Dendritic cell treated with granulocyte-macrophage colony-stimulating factor and Interleukin-4, amounts not matched to agents 40 ng/mL and 50 ng/mL, for 4 days (primary cell): ENCODE measurements around the gene PLEKHM1.

Experiments
- H3K27ac Mint-ChIP-seq: one replicate; pipeline ENCODE4 v1.8.0; 2022; ENCODE audit warnings: mild to moderate bottlenecking, mixed read lengths
- H3K27me3 Mint-ChIP-seq: one replicate; pipeline ENCODE4 v1.8.0; 2022; ENCODE audit warnings: mild to moderate bottlenecking, mixed read lengths
- H3K36me3 Mint-ChIP-seq: one replicate; pipeline ENCODE4 v1.8.0; 2022; ENCODE audit warnings: low read depth, mixed read lengths
- H3K4me1 Mint-ChIP-seq: one replicate; pipeline ENCODE4 v1.8.0; 2022; ENCODE audit warnings: low read depth, mixed read lengths
- H3K4me3 Mint-ChIP-seq: one replicate; pipeline ENCODE4 v1.8.0; 2022; ENCODE audit warnings: mild to moderate bottlenecking, moderate library complexity, mixed read lengths
- H3K9me3 Mint-ChIP-seq: one replicate; pipeline ENCODE4 v1.8.0; 2022; ENCODE audit warnings: mixed read lengths
- intact Hi-C: fragments of 100-400 bp; cut with micrococcal nuclease; formaldehyde crosslinking; loops from one replicate; pipeline ENCODE4 v1.15.0; 2022

PLEKHM1 gene

DNA sequence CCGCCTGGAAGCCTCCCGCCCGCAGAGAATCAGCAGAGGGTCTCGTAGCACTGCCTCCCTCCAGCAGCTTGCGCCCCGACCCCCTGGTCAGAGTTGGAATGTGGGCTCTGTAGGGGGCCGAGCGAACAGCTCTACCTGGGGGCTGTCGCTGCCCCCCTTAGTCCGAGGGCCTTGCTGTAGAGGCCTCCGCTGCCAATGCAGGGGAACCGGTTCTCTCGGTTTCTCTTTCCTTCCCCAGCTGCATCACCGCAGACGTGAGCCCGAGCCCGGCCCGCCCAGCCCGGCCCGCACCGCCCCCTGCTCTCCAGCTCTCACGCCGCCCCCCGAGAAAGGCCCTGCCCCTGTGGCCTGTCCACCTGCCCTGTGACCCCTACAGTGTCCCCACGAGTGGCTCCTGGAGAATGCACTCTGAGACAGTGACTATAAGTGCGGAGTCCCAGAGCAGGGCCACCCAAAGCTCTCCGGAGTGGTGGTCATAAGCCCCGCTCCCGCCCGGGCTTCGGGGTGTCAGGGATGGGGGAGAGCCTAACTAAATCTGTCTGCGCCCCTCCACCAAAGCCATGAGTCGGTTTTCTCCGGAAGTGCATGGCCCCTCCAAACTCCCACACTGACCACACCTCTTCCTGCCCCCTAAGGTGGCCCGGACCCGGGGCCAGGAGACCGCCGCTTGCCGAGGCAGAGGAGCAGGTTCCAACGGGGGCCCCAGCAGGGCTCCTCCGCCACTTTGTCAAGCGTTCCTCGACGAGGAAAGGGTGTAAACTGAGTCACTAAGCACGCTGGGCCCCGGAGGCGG is 59.6 kb downstream of the PLEKHM1 start:
- Mint-ChIP-seq H3K4me3 (peak overlapping the region; percentile 94), H3K27ac (peak overlapping the region; percentile 91), H3K27me3 (no peaks in the 10 kb centered on the region), H3K9me3 (no peaks in the 10 kb centered on the region), H3K36me3 (peaks cover 82% of the 10 kb centered on the region), H3K4me1 (peaks cover 74% of the 10 kb centered on the region)
- intact Hi-C loops: no loop called here

DNA sequence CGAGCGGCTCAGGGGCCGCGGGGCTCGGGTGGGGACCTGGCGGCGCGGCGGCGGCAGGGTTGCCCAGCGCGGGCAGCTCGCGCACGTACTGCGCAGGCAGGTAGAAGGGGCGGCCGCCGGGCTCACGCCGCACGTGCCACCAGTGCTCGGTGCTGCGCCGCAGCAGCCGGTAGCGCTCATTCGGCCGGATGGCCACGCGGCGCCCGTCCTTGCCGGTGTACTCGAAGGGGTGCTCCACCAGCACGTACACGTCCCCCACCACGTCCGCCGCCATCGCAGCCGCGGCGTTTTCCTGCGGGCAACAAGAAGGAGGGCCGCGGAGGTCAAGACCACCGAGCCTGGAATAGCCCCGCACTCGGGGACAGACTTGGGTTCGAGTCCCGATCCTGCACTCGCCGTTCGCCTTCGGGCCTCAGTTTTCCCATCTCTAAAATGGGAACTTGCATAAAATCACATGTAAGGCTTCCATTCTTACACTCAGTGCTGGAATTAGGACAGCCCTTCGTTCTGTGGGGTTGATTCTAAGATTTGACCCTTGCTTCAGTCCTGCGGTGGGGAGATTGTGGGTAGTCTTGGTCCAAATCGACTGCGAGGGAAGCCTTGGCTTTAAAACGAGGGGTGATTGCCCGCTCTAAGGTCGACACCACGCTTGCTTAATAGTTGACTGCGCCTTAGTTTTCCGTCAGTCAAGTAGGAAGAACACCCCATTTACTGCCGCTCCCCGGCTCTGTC is 60.3 kb downstream of the PLEKHM1 start:
- H3K9me3 Mint-ChIP-seq: no peaks in the 10 kb centered on the region
- peaks cover 81% of the 10 kb centered on the region for H3K36me3 Mint-ChIP-seq
- H3K27me3 Mint-ChIP-seq: no peaks in the 10 kb centered on the region
- intact Hi-C loops: no loop called here
- peak overlapping the region; percentile 91 for H3K27ac Mint-ChIP-seq
- H3K4me3 Mint-ChIP-seq: peak overlapping the region; percentile 94
- H3K4me1 Mint-ChIP-seq: peaks cover 75% of the 10 kb centered on the region

DNA sequence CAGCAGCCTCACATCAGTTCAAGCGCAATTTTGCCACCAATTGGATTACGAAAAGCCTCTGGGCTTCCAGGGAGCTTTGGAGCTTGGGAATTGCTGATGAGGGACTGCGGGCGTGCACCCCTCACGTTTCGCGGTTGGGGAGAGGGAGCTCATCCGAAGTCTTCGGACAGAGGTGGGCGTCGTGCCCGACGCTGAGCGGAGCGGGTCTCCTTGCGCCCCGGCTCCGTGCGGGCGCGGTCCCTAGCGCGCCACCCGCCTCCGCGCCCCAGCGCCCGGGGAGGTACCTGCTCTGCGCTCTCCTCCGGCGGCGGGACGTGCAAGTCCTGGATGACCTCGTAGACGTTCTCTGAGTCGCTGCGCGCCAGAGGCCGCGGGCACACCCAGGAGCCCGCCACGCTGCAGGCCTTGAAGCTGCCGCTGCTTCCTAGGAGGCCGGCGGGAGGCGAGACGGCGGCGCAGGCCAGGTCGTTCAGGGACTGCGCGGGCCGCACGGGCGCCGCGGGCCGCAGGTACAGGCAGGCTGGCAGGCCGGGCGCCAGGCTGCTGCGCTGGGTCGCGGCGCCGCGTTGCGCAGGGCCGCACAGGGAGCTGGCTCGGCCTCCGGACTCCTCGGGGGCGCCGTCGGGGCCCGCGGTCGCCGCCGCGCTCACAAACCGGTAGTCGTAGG is 61.0 kb downstream of the PLEKHM1 start:
- H3K27ac Mint-ChIP-seq: peak overlapping the region; percentile 87
- peaks cover 77% of the 10 kb centered on the region for H3K4me1 Mint-ChIP-seq
- H3K36me3 Mint-ChIP-seq: peaks cover 81% of the 10 kb centered on the region
- no peaks in the 10 kb centered on the region for H3K9me3 Mint-ChIP-seq
- no peaks in the 10 kb centered on the region for H3K27me3 Mint-ChIP-seq
- H3K4me3 Mint-ChIP-seq: peak overlapping the region; percentile 73
- intact Hi-C loops: loop anchor here (2.0 kb wide), 1 partner anchor 17 kb away; no protein-coding TSS in a partner anchor

DNA sequence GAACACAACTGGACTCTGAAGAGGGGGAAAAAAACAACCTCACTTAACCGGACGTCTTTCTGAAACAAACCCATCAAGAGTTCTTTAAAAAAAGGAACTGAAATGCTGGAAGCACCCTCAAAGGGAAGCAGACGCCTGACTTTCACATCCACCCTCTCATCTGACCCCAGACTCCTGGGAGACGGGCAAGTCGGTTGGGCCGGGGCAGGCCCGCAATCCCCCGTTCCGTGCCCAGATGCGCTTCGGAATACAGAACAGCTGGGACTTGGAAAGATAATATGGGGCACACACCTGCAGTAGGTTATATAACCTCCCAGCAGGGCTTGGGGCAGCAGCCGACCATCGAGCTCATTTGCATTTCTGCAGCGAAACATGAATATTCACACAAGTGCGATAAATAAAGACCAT is 61.6 kb downstream of the PLEKHM1 start:
- Mint-ChIP-seq H3K36me3 (peaks cover 81% of the 10 kb centered on the region), H3K9me3 (no peaks in the 10 kb centered on the region), H3K27ac (peak overlapping the region; percentile 87), H3K4me1 (peaks cover 79% of the 10 kb centered on the region), H3K27me3 (no peaks in the 10 kb centered on the region), H3K4me3 (peak overlapping the region; percentile 73)
- intact Hi-C loops: loop anchor here (2.0 kb wide), 1 partner anchor 16 kb away; no protein-coding TSS in a partner anchor

DNA sequence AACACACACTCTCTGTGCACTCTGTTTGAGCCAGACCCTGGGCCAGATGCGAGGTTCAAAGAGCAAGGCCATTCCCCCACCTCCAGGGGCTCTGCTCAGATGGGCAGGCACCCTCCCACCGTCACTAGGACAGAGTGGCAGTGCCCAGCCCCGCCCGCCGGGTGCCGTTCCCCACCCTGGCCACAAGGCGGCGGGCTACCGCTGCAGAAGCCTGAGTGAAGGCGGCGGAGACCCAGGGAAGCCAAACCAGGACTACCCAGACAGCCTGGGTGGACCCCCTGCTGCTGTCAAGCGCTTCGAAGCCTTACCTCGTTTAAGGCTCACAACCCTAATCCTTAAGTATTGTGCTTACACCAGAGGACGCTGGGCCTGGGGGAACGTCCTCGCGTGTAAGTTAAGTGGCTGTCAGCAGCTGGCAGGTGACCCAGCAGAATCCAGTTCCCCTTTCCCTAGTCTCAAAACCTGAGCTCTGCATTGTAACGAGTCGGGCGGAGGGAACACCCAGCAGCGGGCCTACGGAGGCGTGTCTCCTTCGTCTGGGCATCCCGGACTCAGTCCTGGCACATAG is 62.4 kb downstream of the PLEKHM1 start:
- H3K9me3 Mint-ChIP-seq: no peaks in the 10 kb centered on the region
- H3K36me3 Mint-ChIP-seq: peaks cover 83% of the 10 kb centered on the region
- no peaks in the 10 kb centered on the region for H3K27me3 Mint-ChIP-seq
- intact Hi-C loops: loop anchor here (2.0 kb wide), 1 partner anchor 15 kb away; no protein-coding TSS in a partner anchor
- peak overlapping the region; percentile 87 for H3K27ac Mint-ChIP-seq
- peaks cover 79% of the 10 kb centered on the region for H3K4me1 Mint-ChIP-seq
- H3K4me3 Mint-ChIP-seq: peak overlapping the region; percentile 73

DNA sequence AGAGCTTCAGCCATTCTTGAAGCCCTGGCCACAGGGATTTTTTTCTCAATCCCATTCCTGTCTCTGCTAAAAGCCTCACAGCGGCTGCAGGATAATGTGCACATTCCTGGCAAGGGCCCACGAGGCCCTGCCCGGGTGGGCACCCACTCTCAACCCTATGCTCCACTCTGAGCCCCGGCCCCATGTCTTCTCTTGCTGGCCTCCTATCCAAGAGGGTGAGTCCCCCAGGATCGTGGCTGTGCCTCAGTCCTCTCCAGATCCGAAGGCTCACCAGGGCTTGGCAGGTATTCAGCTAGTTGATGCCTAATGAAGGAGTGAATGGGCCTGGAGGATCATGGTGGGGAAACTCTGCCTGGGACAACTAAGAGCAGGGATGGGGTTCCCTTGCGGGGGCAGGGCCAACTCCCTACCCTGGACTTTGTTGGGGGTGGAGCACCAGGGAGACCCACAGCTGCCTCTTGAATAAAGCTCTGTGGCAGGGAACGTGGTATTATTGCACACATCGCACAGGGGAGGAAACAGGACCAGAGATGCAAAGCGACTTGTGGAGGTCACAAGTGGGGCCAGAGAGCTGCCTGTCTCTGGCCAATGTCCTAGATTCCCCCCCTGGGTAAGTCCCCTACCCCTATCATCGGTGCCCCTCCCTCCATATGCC is 63.2 kb downstream of the PLEKHM1 start:
- H3K27me3 Mint-ChIP-seq: no peaks in the 10 kb centered on the region
- intact Hi-C loops: no loop called here
- H3K4me3 Mint-ChIP-seq: peak overlapping the region; percentile 73
- peak overlapping the region; percentile 87 for H3K27ac Mint-ChIP-seq
- peaks cover 88% of the 10 kb centered on the region for H3K36me3 Mint-ChIP-seq
- H3K9me3 Mint-ChIP-seq: no peaks in the 10 kb centered on the region
- peaks cover 79% of the 10 kb centered on the region for H3K4me1 Mint-ChIP-seq

DNA sequence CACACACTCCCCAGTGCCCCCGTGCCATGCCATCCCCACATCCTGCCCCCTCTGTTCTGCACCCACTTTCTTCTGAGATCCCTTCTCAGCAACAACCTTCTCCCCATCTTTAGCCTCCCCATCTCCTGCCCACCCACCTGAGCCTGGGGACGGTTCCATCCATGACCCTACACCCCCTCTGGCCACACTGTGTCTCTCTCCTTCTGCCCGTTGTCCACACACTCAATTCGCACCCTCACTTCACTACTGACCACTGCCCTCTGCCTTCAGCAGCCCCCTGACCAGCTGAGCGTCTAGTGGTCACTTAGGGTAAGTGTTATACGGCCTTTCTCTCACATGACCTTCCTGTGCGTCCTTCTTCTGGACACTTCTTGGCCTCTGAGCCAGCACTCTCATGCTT is 64.0 kb downstream of the PLEKHM1 start:
- Mint-ChIP-seq H3K27me3 (no peaks in the 10 kb centered on the region), H3K9me3 (no peaks in the 10 kb centered on the region), H3K36me3 (peaks cover 88% of the 10 kb centered on the region), H3K4me3 (no peak overlapping the region), H3K27ac (peak overlapping the region; percentile 87), H3K4me1 (peaks cover 83% of the 10 kb centered on the region)
- intact Hi-C loops: no loop called here

DNA sequence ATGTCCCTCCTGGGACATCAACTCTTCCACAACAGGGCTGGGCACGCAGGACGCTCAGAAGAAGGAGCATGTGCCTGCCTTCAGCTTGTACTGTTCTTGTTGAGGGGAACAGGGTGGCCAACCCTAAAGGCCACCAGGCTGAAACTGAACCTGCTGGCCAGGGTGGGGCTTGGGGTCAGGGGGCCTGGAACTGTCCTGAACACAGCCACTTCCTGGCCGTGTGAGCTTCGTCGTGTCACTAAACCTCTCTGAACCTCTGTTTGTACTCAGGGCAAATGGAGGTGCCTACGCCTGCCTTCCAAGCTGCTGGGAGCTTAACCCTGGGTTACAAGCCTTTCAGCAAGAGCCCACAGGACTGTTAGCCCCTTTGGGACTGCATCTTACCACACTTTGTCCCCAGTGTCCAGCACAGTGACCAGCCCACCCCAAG is 64.5 kb downstream of the PLEKHM1 start:
- Mint-ChIP-seq H3K36me3 (peaks cover 88% of the 10 kb centered on the region), H3K27ac (peak overlapping the region; percentile 87), H3K9me3 (no peaks in the 10 kb centered on the region), H3K27me3 (no peaks in the 10 kb centered on the region), H3K4me3 (peak overlapping the region; percentile 37), H3K4me1 (peaks cover 84% of the 10 kb centered on the region)
- intact Hi-C loops: no loop called here

DNA sequence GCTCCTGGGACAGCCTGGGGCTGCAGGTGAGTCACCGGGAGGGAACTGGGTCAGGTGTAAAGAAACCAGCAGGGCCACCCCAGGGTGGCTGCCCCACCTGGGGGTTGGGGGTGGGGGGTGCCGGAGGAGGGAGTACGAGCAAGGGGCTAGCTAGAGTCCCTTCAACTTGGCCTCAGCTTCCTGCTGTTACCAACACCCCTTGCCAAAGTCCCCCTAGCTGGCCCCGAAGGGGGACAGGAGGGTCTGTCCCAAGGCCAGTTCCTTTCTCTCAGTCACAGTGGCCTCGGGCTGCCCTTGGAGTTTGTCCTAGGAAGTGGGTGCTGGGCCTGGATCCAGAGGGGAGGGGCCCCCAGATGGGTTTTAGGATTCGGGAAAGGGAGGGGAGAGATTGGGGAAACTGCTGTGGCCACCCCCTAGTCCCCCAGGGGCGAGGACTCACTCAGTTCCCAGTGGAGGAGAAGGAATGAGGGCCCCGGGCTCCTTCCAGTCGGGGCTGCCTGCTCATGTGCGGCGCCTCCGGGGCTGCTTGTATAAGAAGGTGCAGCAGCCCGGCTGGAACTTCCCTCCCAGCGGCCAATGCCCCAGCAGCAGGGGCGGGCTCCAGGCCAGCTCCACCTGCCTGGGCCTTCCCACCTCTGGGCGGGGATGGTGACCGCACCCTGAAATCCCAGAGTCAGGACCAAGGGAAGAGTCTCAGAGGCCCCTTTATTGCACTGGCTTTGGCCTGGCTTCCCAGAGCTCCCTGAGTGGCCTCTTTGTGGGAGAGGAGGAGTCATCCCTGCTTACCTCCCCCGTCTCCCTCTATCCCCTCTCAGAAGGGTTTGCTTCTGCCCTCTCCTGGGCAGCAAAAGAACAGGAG is 65.2 kb downstream of the PLEKHM1 start:
- Mint-ChIP-seq H3K27ac (peak overlapping the region; percentile 87), H3K27me3 (no peaks in the 10 kb centered on the region), H3K4me1 (peaks cover 81% of the 10 kb centered on the region)

DNA sequence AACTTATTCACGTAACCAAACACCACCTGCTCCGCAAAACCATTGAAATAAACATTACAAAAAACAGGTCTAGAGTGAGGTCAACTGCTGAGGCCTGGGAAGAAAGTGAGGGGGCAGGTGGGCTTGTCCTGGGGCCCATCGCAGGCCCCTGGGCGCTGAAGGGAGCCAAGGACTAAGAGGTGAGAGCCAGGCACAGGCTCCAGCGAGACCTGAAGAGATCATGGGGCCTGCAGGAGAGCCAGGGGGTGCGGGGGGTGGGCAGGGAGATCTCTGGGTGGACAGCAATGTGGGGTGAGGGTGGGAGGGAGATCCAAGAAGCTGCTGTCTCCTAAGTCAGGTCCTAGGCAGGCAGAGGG is 65.8 kb downstream of the PLEKHM1 start:
- Mint-ChIP-seq H3K27me3 (no peaks in the 10 kb centered on the region), H3K4me3 (no peak overlapping the region), H3K9me3 (no peaks in the 10 kb centered on the region), H3K27ac (peak overlapping the region; percentile 87), H3K36me3 (peaks cover 90% of the 10 kb centered on the region), H3K4me1 (peaks cover 79% of the 10 kb centered on the region)
- intact Hi-C loops: no loop called here

More for the DNA sequence above, 65.2 kb downstream of the PLEKHM1 start:
- H3K36me3 Mint-ChIP-seq: peaks cover 88% of the 10 kb centered on the region
- intact Hi-C loops: no loop called here
- H3K9me3 Mint-ChIP-seq: no peaks in the 10 kb centered on the region
- H3K4me3 Mint-ChIP-seq: peak overlapping the region; percentile 67

DNA sequence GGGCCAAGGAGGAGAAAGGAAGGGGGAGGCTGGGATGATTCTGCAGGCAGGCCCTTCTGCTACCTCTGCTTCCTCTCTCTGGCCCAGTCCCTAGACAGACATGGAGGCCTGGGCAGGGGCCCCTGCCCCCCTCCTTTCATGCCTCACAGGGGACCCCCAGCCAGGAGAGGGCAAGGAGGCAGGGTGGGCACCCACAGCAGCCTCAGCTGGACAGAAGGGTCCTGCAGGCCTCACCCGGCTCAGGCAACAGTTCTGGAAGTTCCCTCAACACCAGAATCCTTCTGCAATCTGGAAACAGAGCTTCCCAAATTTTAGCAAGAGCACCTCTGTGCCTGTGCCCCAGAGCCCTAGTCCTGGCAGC is 66.6 kb downstream of the PLEKHM1 start:
- intact Hi-C loops: no loop called here
- no peak overlapping the region for H3K4me3 Mint-ChIP-seq
- peaks cover 85% of the 10 kb centered on the region for H3K36me3 Mint-ChIP-seq
- H3K9me3 Mint-ChIP-seq: no peaks in the 10 kb centered on the region
- H3K4me1 Mint-ChIP-seq: peaks cover 77% of the 10 kb centered on the region
- H3K27ac Mint-ChIP-seq: peak overlapping the region; percentile 87
- H3K27me3 Mint-ChIP-seq: no peaks in the 10 kb centered on the region

DNA sequence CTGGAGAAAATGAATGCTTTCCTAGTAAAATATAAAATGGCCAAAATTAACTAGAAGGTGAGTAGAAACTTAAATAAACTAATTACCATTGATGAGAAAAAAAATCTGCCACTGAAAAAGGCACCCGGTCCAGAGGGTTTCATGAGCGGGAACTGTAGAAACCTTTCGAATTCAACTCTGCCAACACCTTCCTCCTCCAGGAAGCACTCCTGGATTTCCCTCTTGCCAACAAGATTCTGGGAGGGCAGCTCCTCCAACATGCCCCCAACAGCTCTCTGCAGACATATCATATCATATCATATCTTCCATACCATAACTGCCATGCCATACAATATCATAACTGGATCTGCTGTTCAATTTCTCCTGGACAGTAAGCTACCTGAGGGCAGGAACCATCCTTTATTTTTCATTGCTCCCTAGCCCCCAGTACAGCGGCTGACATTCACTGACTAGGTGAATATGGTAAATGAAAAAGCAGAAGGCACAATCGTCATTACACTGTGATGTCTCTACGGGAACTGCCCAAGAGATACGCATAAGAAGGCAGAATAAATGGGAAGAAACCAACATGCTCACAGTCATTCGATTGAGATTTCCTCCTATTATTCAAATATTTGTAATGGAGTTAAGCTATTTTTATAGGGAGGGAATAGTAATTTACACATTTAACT is 67.1 kb downstream of the PLEKHM1 start:
- Mint-ChIP-seq H3K27me3 (no peaks in the 10 kb centered on the region), H3K9me3 (no peaks in the 10 kb centered on the region), H3K27ac (peak overlapping the region; percentile 87), H3K4me1 (peaks cover 77% of the 10 kb centered on the region), H3K36me3 (peaks cover 88% of the 10 kb centered on the region), H3K4me3 (no peak overlapping the region)
- intact Hi-C loops: no loop called here
